Progenitor cell of endocrine pancreas (in vitro differentiated cells): Measurements from ENCODE around the gene ZBTB9. TPM values are rescaled to one million over a fixed set of nuclear protein-coding genes. Genes with fewer than 3 reads are reported as not detected.
A peak's percentile ranks its signal among the peaks of the same experiment; 100 is the strongest.

Experiments used
- DNase-seq: peaks from one replicate; pipeline ENCODE4 v3.0.0; 2021; ENCODE audit warnings: low spot score; ENCODE audit not compliant: unreplicated experiment
- H3K27ac Mint-ChIP-seq: 2 replicates; pipeline ENCODE4 v1.8.0; 2021; ENCODE audit warnings: mild to moderate bottlenecking, moderate library complexity, mixed read lengths
- H3K27me3 Mint-ChIP-seq: 2 replicates; pipeline ENCODE4 v1.8.0; 2021; ENCODE audit warnings: mixed read lengths
- H3K36me3 Mint-ChIP-seq: 2 replicates; pipeline ENCODE4 v1.8.0; 2022; ENCODE audit warnings: mixed read lengths; ENCODE audit not compliant: insufficient read depth
- H3K4me1 Mint-ChIP-seq: 2 replicates; pipeline ENCODE4 v1.8.0; 2021; ENCODE audit warnings: low read depth, mixed read lengths
- H3K4me3 Mint-ChIP-seq: 2 replicates; pipeline ENCODE4 v1.8.0; 2021; ENCODE audit warnings: low read depth, mild to moderate bottlenecking, moderate library complexity, mixed read lengths
- H3K9me3 Mint-ChIP-seq: 2 replicates; pipeline ENCODE4 v1.8.0; 2021; ENCODE audit warnings: low read depth, mixed read lengths
- CTCF ChIP-seq: fragments of 200-600 bp; sonication (generic); IDR thresholded peaks from one replicate; pipeline ENCODE4 v1.5.0; 2021; ENCODE audit warnings: antibody characterized with exemption, mild to moderate bottlenecking; ENCODE audit not compliant: unreplicated experiment
- total RNA-seq: library from RNA; stranded (reverse); gene quantifications from 2 replicates; pipeline ENCODE4 v1.2.1, GENCODE V29; 2021

The ZBTB9 gene
- total RNA-seq, 1 donor from 2014 or later = 15.7 TPM

- TF ChIP-seq CTCF = no peak
- no peak for DNase-seq
- Mint-ChIP-seq H3K4me3 (peak overlapping the region; percentile 12), H3K27me3 (no peaks in the 10 kb centered on the region), H3K4me1 (peaks cover 35% of the 10 kb centered on the region), H3K36me3 (peaks cover 8% of the 10 kb centered on the region), H3K27ac (no peak overlapping the region), H3K9me3 (no peaks in the 10 kb centered on the region)
Observed at GRCh38 chr6:33413241-33414120, 40.9 kb upstream of the ZBTB9 start.

GRCh38 chr6:33414592-33415271 lies 39.6 kb upstream of the ZBTB9 start:
- no peaks in the 10 kb centered on the region for H3K9me3 Mint-ChIP-seq
- no peaks in the 10 kb centered on the region for H3K27me3 Mint-ChIP-seq
- peak; percentile 46 for TF ChIP-seq CTCF
- H3K27ac Mint-ChIP-seq = peak overlapping the region; percentile 3
- peaks cover 8% of the 10 kb centered on the region for H3K36me3 Mint-ChIP-seq
- H3K4me1 Mint-ChIP-seq = peaks cover 44% of the 10 kb centered on the region
- no peak for DNase-seq
- no peak overlapping the region for H3K4me3 Mint-ChIP-seq

GRCh38 chr6:33415831-33416230 lies 38.5 kb upstream of the ZBTB9 start:
- peak overlapping the region; percentile 60 for H3K4me3 Mint-ChIP-seq

GRCh38 chr6:33416386-33417127 lies 37.8 kb upstream of the ZBTB9 start:
- Mint-ChIP-seq H3K4me1 (peaks cover 41% of the 10 kb centered on the region), H3K9me3 (no peaks in the 10 kb centered on the region), H3K4me3 (peak overlapping the region; percentile 98), H3K27ac (peak overlapping the region; percentile 99), H3K36me3 (peaks cover 8% of the 10 kb centered on the region), H3K27me3 (no peaks in the 10 kb centered on the region)
- no peak for DNase-seq
- no peak for TF ChIP-seq CTCF

More at GRCh38 chr6:33415831-33416230, 38.5 kb upstream of the ZBTB9 start:
- H3K36me3 Mint-ChIP-seq = peaks cover 8% of the 10 kb centered on the region
- no peaks in the 10 kb centered on the region for H3K27me3 Mint-ChIP-seq
- peak overlapping the region; percentile 78 for H3K27ac Mint-ChIP-seq
- H3K4me1 Mint-ChIP-seq = peaks cover 44% of the 10 kb centered on the region
- no peaks in the 10 kb centered on the region for H3K9me3 Mint-ChIP-seq
- DNase-seq = no peak
- TF ChIP-seq CTCF = no peak
